ENCODE results near the gene CCDC85B.

Gene CCDC85B

DNA sequence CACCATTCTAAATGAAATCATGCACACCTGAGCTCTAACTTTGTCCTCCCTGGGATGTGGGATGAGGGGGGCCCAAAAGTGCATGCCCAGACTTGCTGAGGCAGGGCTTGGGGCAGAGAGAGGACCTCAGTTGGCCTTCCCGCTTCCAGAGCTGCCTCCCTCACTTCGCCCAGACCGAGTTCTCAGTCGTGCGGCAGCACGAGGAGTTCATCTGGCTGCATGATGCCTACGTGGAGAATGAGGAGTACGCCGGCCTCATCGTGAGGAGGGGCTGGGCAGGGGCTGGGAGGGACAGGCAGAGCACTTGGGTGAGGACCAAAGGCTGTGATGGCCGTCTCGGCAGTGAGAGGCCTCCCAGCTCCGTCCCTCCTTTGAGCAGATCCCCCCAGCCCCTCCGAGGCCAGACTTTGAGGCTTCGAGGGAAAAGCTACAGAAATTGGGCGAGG, 40.7 kb upstream of the CCDC85B start:
- TF ChIP-seq, protein P1, sequence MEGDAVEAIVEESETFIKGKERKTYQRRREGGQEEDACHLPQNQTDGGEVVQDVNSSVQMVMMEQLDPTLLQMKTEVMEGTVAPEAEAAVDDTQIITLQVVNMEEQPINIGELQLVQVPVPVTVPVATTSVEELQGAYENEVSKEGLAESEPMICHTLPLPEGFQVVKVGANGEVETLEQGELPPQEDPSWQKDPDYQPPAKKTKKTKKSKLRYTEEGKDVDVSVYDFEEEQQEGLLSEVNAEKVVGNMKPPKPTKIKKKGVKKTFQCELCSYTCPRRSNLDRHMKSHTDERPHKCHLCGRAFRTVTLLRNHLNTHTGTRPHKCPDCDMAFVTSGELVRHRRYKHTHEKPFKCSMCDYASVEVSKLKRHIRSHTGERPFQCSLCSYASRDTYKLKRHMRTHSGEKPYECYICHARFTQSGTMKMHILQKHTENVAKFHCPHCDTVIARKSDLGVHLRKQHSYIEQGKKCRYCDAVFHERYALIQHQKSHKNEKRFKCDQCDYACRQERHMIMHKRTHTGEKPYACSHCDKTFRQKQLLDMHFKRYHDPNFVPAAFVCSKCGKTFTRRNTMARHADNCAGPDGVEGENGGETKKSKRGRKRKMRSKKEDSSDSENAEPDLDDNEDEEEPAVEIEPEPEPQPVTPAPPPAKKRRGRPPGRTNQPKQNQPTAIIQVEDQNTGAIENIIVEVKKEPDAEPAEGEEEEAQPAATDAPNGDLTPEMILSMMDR (IDR thresholded peaks at IDR 0.05; ENCODE audit: low read depth, low read length, missing control alignments) = no peak
- no peak overlapping the region for H3K4me3 ChIP-seq (replicated peaks; ENCODE audit: low read depth, low read length)
- no peak for DNase-seq (ENCODE audit: extremely low read depth, low read depth)

GRCh38 chr11:65850217-65851082, 40.0 kb upstream of the CCDC85B start:
- no peak for DNase-seq (ENCODE audit: extremely low read depth, low read depth)
- TF ChIP-seq, protein P1 (IDR thresholded peaks at IDR 0.05; ENCODE audit: low read depth, low read length, missing control alignments) = no peak
- no peak overlapping the region for H3K4me3 ChIP-seq (replicated peaks; ENCODE audit: low read depth, low read length)

DNA sequence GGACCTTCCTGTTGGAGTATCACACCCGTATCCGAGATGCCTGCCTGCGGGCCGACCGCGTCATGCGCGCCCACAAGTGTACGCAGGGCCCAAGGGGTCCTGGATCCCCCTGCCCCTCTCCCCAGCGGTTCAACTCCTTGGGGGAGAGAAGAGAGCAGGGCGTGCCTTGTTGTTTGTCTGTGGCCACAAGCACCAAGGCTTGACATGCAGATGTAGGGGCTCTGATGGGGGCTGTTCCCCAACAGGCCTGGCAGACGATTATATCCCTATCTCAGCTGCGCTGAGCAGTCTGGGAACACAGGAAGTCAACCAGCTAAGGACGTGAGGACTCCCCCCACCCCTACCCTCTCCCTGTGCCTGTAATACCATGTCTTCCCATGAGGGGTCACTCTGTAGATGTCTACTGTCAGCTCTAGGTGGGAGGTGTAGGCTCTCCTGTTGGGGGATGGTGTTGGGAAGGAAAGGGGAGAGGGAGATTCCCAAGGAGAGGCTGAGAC, 39.3 kb upstream of the CCDC85B start:
- DNase-seq (ENCODE audit: extremely low read depth, low read depth) = no peak
- TF ChIP-seq, protein P1 (IDR thresholded peaks at IDR 0.05; ENCODE audit: low read depth, low read length, missing control alignments) = peak; percentile 74
- H3K4me3 ChIP-seq (replicated peaks; ENCODE audit: low read depth, low read length) = no peak overlapping the region

DNA sequence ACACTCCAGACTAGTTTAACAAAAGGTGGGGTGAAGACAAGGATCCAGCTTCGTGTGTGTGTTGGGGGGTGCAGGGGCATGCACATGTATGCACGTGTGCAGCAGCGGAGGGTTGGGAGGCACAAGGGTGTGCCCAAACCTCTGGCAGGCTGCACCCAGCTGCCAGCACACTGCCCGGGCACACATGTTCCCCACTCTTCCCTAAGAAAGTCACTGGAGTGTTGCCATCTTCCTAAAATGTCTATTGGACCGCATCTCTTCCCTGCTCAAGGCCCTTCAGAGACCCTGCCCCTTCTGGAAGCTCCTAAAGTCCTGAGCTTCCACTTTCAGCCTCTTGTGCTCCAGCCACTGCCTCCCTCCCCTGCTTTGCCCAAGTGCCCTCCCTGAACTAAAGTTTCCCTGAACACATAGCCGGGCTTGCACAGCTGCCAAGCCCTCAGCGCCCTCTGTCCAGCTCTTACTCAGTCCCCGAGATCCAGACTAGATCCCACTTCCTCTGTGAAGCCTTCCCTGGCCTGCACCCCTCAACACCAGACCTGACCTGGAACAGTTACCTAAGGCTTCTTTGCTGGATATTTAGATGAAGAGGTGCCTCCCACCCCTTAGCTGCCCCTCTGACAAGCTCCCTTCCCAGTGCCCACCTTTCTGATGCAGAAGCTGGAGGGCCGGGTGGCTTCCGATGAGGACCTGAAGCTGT, 38.5 kb upstream of the CCDC85B start:
- TF ChIP-seq, protein P1 (IDR thresholded peaks at IDR 0.05; ENCODE audit: low read depth, low read length, missing control alignments) = no peak
- DNase-seq (ENCODE audit: extremely low read depth, low read depth) = no peak
- no peak overlapping the region for H3K4me3 ChIP-seq (replicated peaks; ENCODE audit: low read depth, low read length)

- no peak for DNase-seq (ENCODE audit: extremely low read depth, low read depth)
- no peak overlapping the region for H3K4me3 ChIP-seq (replicated peaks; ENCODE audit: low read depth, low read length)
- TF ChIP-seq, protein P1 (IDR thresholded peaks at IDR 0.05; ENCODE audit: low read depth, low read length, missing control alignments) = no peak
Measured at GRCh38 chr11:65852508-65853245, 37.8 kb upstream of the CCDC85B start.

GRCh38 chr11:65853246-65853979, 37.1 kb upstream of the CCDC85B start:
- H3K4me3 ChIP-seq (replicated peaks; ENCODE audit: low read depth, low read length) = no peak overlapping the region
- DNase-seq (ENCODE audit: extremely low read depth, low read depth) = no peak

More at GRCh38 chr11:65853246-65853979, 37.1 kb upstream of the CCDC85B start:
- TF ChIP-seq, protein P1 (IDR thresholded peaks at IDR 0.05; ENCODE audit: low read depth, low read length, missing control alignments) = no peak

All from HFF-Myc (cell line).